ENCODE data around the gene XPR1.

XPR1 gene

DNA sequence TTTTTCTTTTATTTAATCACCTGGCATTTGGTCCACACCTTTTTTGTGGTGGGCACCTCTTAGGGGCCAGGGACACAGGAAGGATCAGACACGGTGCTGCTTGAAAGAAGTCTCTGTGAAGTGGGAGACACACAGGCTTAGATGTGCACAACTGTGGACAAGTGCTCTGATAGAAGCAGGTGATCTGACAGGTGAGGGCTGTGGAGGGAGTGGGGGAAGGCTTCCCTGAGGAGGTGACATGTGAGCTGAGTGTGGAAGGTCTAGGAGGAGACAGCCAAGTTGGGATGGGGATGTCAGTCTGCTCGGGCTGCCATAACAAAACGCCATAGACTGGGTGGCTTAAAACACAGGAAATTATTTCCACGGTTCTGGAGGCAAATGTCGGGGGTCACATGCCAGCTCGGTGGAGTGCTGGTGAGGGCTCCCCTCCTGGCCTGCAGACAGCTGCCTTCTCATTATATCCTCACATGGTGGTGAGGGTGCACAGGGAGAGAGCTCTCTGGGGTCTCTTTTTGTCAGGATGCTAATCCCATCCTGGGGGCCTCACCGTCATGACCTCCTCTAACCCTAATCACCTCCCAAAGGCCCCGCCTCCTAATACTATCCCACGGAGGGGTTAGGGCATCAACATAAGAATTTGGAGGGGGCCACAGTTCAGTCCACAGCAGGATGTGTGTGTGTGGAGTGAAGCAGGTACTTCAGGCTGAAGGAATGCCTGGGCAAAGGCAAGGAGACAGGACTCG, 275.7 kb downstream of the XPR1 start:
- no peak for DNase-seq (ENCODE audit: insufficient read length, low spot score)
- FAIRE-seq = no peak
- TF ChIP-seq, protein P1, sequence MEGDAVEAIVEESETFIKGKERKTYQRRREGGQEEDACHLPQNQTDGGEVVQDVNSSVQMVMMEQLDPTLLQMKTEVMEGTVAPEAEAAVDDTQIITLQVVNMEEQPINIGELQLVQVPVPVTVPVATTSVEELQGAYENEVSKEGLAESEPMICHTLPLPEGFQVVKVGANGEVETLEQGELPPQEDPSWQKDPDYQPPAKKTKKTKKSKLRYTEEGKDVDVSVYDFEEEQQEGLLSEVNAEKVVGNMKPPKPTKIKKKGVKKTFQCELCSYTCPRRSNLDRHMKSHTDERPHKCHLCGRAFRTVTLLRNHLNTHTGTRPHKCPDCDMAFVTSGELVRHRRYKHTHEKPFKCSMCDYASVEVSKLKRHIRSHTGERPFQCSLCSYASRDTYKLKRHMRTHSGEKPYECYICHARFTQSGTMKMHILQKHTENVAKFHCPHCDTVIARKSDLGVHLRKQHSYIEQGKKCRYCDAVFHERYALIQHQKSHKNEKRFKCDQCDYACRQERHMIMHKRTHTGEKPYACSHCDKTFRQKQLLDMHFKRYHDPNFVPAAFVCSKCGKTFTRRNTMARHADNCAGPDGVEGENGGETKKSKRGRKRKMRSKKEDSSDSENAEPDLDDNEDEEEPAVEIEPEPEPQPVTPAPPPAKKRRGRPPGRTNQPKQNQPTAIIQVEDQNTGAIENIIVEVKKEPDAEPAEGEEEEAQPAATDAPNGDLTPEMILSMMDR (IDR thresholded peaks at IDR 0.05; ENCODE audit: insufficient read depth, missing control alignments) = no peak

DNA sequence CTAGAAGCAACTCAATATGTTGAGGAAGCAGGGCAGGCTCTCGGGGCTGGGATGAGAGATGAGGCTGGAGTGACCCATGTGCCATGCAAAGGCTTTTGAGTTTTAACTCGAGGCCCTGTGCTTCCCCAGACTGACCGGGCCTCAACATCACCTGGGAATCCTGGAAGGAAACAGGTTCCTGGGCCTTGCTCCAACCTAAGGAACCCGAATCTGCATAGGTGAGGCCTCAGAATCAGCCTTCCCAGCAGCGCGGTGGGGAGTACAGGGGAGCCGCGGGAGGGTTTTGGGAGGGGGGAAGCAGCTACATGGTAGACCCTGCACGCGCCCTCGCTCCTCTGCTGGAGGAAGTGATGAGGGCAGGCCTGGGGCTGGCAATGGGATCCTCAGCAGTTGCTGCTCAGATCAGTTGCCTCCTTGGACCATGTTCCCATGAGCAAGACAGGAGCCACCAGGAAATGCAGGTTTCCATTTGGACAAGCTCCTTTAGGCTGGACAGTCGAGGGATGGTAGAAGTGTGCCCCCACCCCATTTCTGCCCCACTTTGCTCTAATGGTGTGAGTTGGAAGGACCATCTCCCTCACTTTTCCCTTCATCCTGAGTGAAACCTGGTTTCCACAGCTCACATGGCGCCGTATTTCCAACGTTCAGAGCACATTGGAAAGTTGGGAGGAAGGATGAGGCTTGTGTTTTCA, 276.4 kb downstream of the XPR1 start:
- no peak for FAIRE-seq
- TF ChIP-seq, protein P1 (IDR thresholded peaks at IDR 0.05; ENCODE audit: insufficient read depth, missing control alignments) = no peak
- DNase-seq (ENCODE audit: insufficient read length, low spot score) = no peak

DNA sequence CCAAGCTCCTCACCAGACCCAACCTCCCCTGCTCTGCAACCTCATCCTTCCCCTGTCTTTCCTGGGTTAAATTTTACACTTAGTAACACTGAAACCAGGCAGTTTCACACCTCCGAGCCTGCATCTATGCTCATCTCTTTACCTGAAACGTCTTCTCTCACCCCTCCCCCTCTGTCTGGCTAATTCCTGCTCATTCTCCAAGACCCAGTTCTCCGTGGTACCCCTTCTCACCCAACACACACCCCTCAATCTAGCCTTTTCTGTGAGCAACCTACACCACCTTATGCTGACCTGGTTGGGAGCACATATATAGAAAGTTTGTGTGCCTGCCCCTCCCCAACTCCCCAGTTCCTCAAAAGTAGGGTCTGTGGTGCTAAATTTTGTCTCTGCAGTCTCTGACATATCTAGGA, 277.2 kb downstream of the XPR1 start:
- TF ChIP-seq, protein P1 (IDR thresholded peaks at IDR 0.05; ENCODE audit: insufficient read depth, missing control alignments) = no peak
- FAIRE-seq (no peak), DNase-seq (ENCODE audit: insufficient read length, low spot score) (no peak)

- FAIRE-seq = no peak
- DNase-seq (ENCODE audit: insufficient read length, low spot score) = no peak
Measured at GRCh38 chr1:180909462-180909976, 277.7 kb downstream of the XPR1 start.

DNA sequence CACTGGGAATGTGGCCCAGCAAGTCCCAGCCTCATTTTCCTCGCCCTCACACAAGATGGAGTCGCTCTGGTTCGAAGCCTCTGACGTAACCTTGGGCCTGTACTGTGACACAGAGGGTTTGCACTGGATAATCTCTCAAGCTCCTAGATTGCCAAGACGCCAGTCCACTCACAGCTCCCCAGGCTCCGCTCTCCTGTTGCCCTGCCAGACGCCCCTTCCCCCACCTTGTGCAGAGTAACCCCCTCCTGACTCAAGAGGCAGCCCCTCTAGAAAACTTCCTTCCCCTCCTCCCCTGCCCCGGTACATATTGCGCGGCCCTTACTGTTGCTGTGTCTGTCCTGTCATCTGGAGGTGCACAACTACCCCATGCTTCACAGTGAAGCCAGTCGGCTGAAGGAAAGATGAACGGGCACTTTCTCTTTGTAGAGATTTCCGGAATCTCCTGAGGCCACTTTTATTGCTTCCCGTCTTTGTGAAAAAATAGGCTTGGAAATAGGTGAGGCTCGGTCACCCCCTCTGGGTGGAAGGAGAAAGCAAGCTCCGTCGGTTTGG, 279.9 kb downstream of the XPR1 start:
- TF ChIP-seq, protein P1 (IDR thresholded peaks at IDR 0.05; ENCODE audit: insufficient read depth, missing control alignments) = no peak
- no peak for FAIRE-seq
- peak; percentile 14 for DNase-seq (ENCODE audit: insufficient read length, low spot score)

More at GRCh38 chr1:180909462-180909976, 277.7 kb downstream of the XPR1 start:
- TF ChIP-seq, protein P1 (IDR thresholded peaks at IDR 0.05; ENCODE audit: insufficient read depth, missing control alignments) = no peak

- DNase-seq (ENCODE audit: insufficient read length, low spot score) (no peak), FAIRE-seq (no peak)
- TF ChIP-seq, protein P1 (IDR thresholded peaks at IDR 0.05; ENCODE audit: insufficient read depth, missing control alignments) = no peak
Measured at GRCh38 chr1:180912211-180912800, 280.5 kb downstream of the XPR1 start.

Data from D721Med (cell line).